Femur (tissue), 1 donor: ENCODE data around the gene SGSM1.

Source experiments
- DNase-seq: peaks from one replicate; pipeline ENCODE4 v3.0.0-alpha.2; 2017

SGSM1 gene

GRCh38 chr22:24953384-24954113 is 147.5 kb downstream of the SGSM1 start:
- DNase-seq = no peak

- DNase-seq = no peak
Observed at GRCh38 chr22:24954114-24954463, 148.1 kb downstream of the SGSM1 start.

GRCh38 chr22:24954856-24955255 is 148.8 kb downstream of the SGSM1 start:
- no peak for DNase-seq

GRCh38 chr22:24957043-24957442 is 151.0 kb downstream of the SGSM1 start:
- no peak for DNase-seq

- DNase-seq = no peak
Observed at GRCh38 chr22:24961217-24961844, 155.3 kb downstream of the SGSM1 start.

- no peak for DNase-seq
Observed at GRCh38 chr22:24962094-24962493, 156.1 kb downstream of the SGSM1 start.

- DNase-seq = no peak
Observed at GRCh38 chr22:24962835-24963234, 156.8 kb downstream of the SGSM1 start.

- DNase-seq = no peak
Observed at GRCh38 chr22:24964441-24964840, 158.4 kb downstream of the SGSM1 start.

- no peak for DNase-seq
Observed at GRCh38 chr22:24965822-24966626, 160.0 kb downstream of the SGSM1 start.

GRCh38 chr22:24968066-24968561 is 162.1 kb downstream of the SGSM1 start:
- DNase-seq = no peak

GRCh38 chr22:24969560-24970301 is 163.7 kb downstream of the SGSM1 start:
- DNase-seq = peak; percentile 54

GRCh38 chr22:24972369-24972768 is 166.4 kb downstream of the SGSM1 start:
- DNase-seq = no peak

GRCh38 chr22:24973872-24974271 is 167.9 kb downstream of the SGSM1 start:
- DNase-seq = no peak

- DNase-seq = no peak
Observed at GRCh38 chr22:24975125-24975640, 169.2 kb downstream of the SGSM1 start.

GRCh38 chr22:24975813-24976341 is 169.9 kb downstream of the SGSM1 start:
- DNase-seq = peak; percentile 48

GRCh38 chr22:24976442-24977218 is 170.6 kb downstream of the SGSM1 start:
- DNase-seq = no peak
